HG03064 (cell line): Measurements from ENCODE around the gene RAB3D.

Experiments
- ATAC-seq: cut with Tn5 transposase; IDR thresholded peaks from one replicate; pipeline ENCODE4 v1.9.1; 2021; ENCODE audit warnings: low read depth; ENCODE audit not compliant: unreplicated experiment

Gene RAB3D

GRCh38 chr19:11299946-11300810 lies 39.3 kb downstream of the RAB3D start:
- no peak for ATAC-seq

- ATAC-seq = no peak
These were observed 43.2 kb downstream of the RAB3D start for GRCh38 chr19:11296264-11296663.

- ATAC-seq = no peak
These were observed 43.7 kb downstream of the RAB3D start, which contains the start of gene TSPAN16 for GRCh38 chr19:11295665-11296245. Gene TSPAN16, plus strand, starts transcription at chr19:11296160. Its CDS starts 138 bp downstream, at chr19:11296298.

- no peak for ATAC-seq
These were observed 44.3 kb downstream of the RAB3D start for GRCh38 chr19:11295180-11295579.

GRCh38 chr19:11293433-11294389 lies 45.7 kb downstream of the RAB3D start:
- ATAC-seq = peak; percentile 63

- ATAC-seq = no peak
These were observed 47.5 kb downstream of the RAB3D start for GRCh38 chr19:11291991-11292390.

- no peak for ATAC-seq
These were observed 48.0 kb downstream of the RAB3D start for GRCh38 chr19:11291415-11291814.

- ATAC-seq = no peak
These were observed 49.2 kb downstream of the RAB3D start for GRCh38 chr19:11290256-11290655.

GRCh38 chr19:11288349-11288748 lies 51.1 kb downstream of the RAB3D start:
- ATAC-seq = no peak

GRCh38 chr19:11286312-11286974 lies 53.0 kb downstream of the RAB3D start:
- ATAC-seq = no peak

- no peak for ATAC-seq
These were observed 54.9 kb downstream of the RAB3D start for GRCh38 chr19:11284515-11284914.

GRCh38 chr19:11281356-11282049 lies 58.0 kb downstream of the RAB3D start:
- ATAC-seq = no peak

- ATAC-seq = no peak
These were observed 59.8 kb downstream of the RAB3D start for GRCh38 chr19:11279505-11280236.

- ATAC-seq = no peak
These were observed 60.8 kb downstream of the RAB3D start for GRCh38 chr19:11278670-11279069.

- no peak for ATAC-seq
These were observed 64.8 kb downstream of the RAB3D start for GRCh38 chr19:11274533-11275086.

GRCh38 chr19:11273989-11274388 lies 65.5 kb downstream of the RAB3D start:
- ATAC-seq = no peak

GRCh38 chr19:11273296-11273695 lies 66.2 kb downstream of the RAB3D start:
- ATAC-seq = no peak
